Adrenal gland (tissue), 12 donors: ENCODE data around the gene LRRC61. TPM values are rescaled to one million over a fixed set of nuclear protein-coding genes. Genes with fewer than 3 reads are reported as not detected.
"Not testable (repeated sequence)": the region's sequence is repeated elsewhere in the genome, so short reads cannot be mapped to it uniquely, and the experiment has no call there.

ENCODE experiments used
- DNase-seq, 7 donors: peaks; one replicate each; pipeline ENCODE4 v3.0.0-alpha.2; 2019 to 2020
- H3K27ac ChIP-seq, 5 donors: fragments of 200-600 bp; sonication (generic) in 4 of 5; 1 replicate in 3 of 5; 2 replicates in 2 of 5; pipeline versions ENCODE4 v1.5.1 to v1.8.0; 2016 to 2020; ENCODE audit warnings: mild to moderate bottlenecking in 1 of 5
- H3K27me3 ChIP-seq: fragments of 200-600 bp; 2 replicates; pipeline ENCODE4 v1.8.0; 2021
- H3K36me3 ChIP-seq, 2 donors: fragments of 200-600 bp; replicated peaks in 1 of 2; 1 replicate in 1 of 2; 2 replicates in 1 of 2; pipeline versions ENCODE4 v1.5.1 to v1.8.0; 2018 to 2022
- H3K4me1 ChIP-seq, 2 donors: fragments of 200-600 bp; replicated peaks in 1 of 2; 1 replicate in 1 of 2; 2 replicates in 1 of 2; pipeline versions ENCODE4 v1.5.1 to v1.8.0; 2018 to 2021
- H3K4me3 ChIP-seq, 4 donors: fragments of 200-600 bp; sonication (generic) in 3 of 4; one replicate each; pipeline ENCODE4 v1.5.1; 2016 to 2018
- H3K9me3 ChIP-seq, 3 donors: fragments of 200-600 bp; sonication (generic) in 1 of 3; replicated peaks in 1 of 3; 1 replicate in 2 of 3; 2 replicates in 1 of 3; pipeline versions ENCODE4 v1.5.1 to v1.8.0; 2016 to 2021
- CTCF ChIP-seq, 6 experiments: fragments of 450-650 bp in 4 of 6; fragments of 200-600 bp in 2 of 6; sonication (generic) in 1 of 6; IDR thresholded peaks; 1 replicate in 5 of 6; 2 replicates in 1 of 6; pipeline versions ENCODE4 v1.5.1 to v1.8.0; 2016 to 2021; ENCODE audit warnings: antibody characterized with exemption in 6 of 6, mild to moderate bottlenecking in 2 of 6, moderate library complexity in 1 of 6
- POLR2A ChIP-seq, 2 donors: fragments of 450-650 bp; IDR thresholded peaks; one replicate each; pipeline ENCODE4 v1.6.1; 2017; ENCODE audit warnings: antibody characterized with exemption in 2 of 2, mild to moderate bottlenecking in 2 of 2, moderate library complexity in 1 of 2
- WGBS, 4 donors: extraction: QIAGEN DNeasy Blood & Tissue Kit in 2 of 4; methylation state at CpG; one replicate each; pipeline versions ENCODE4 v1.1.5 to v1.1.7; 2013 to 2017; 5-methylcytosine and 5-hydroxymethylcytosine counted together
- intact Hi-C, 2 donors: fragments of 100-400 bp; cut with DNase I; formaldehyde crosslinking; loops; one replicate each; pipeline versions ENCODE4 v1.14.1 to v1.15.0; 2022 to 2023
- polyA plus RNA-seq, 3 donors: library from polyadenylated mRNA; stranded (reverse); fragments of 200-250 nt in 2 of 3; fragments of 350-450 nt in 1 of 3; fragmentation: Illumina TruSeq in 1 of 3; extraction: RNeasy Lipid Tissue Mini Kit (QIAGEN cat#74804) in 1 of 3; gene quantifications; one replicate each; pipeline ENCODE4 v1.2.3, GENCODE V29; 2013 to 2014
- total RNA-seq, 9 donors: library from RNA; depleted of rRNA in 4 of 9; stranded (reverse); fragments of >200 nt in 4 of 9; fragments of 120-200 nt in 1 of 9; fragmentation: NEBNext Ultra II Directional in 1 of 9; extraction: Animal tissue kit (Norgen Biotek cat#: 25700) in 1 of 9; gene quantifications; one replicate each; pipeline versions ENCODE4 v1.1.0 to v1.2.4, GENCODE V29; 2013 to 2023
- donor health status: healthy with polysubstance abuse.
- donor health status: Bipolar disorder and iron deficiency.
- donor health status: DM: yes; HTN: yes; CAD: no.
- donor health status: DM: no; HTN: no; CAD: no.
- donor health status: DM: no; HTN: no; CAD: no.
- donor health status: DM: yes; HTN: yes; CAD: no.

The LRRC61 gene
- total and polyA plus RNA-seq, 12 donors = 8.6 to 1,435 (median 176) TPM

DNA sequence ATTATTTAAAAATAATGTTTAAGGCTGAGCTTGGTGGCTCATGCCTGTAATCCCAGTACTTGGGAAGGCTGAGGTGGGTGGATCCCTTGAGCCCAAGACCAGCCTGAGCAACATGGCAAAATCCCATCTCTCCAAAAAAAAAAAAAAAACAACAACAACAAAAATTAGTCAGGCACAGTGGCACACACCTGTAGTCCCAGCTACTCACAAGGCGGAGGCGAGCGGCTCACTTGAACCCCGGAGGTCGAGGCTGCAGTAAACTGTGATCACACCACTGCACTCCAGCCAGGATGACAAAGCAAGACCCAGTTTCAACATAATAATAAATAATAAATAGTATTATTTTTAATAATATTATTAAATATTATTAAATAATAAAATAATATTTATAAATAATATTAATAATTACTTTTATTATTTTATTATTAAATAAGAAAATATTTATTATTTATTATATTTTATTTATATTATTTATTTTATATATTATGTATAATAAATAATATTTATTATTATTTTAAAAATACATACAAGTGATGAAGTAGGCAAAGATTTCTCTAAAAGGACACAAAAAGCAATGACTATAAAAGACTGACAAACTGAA lies 8.4 kb upstream of the LRRC61 start:
- H3K4me1 ChIP-seq = peaks cover 5 to 32% of the 10 kb centered on the region in 2 donors
- no peaks in the 10 kb centered on the region for H3K9me3 ChIP-seq
- WGBS, 4 donors = 86 to 97% (median 94%) methylated on average over 5 of the region's 5 CpGs
- intact Hi-C loops = no loop called here
- no peak overlapping the region for H3K4me3 ChIP-seq
- TF ChIP-seq POLR2A (IDR thresholded peaks at IDR 0.05) (no peak), CTCF (IDR thresholded peaks at IDR 0.05) (no peak)
- H3K27me3 ChIP-seq = no peaks in the 10 kb centered on the region
- H3K27ac ChIP-seq = no peak overlapping the region
- H3K36me3 ChIP-seq = no peaks in the 10 kb centered on the region
- DNase-seq = peak in 1 of 7 donors; percentile 45

- H3K27ac ChIP-seq, H3K36me3 ChIP-seq, H3K27me3 ChIP-seq, intact Hi-C loops, H3K9me3 ChIP-seq, H3K4me3 ChIP-seq: not testable (repeated sequence)
- peaks cover 13 to 51% of the 10 kb centered on the region in 2 donors for H3K4me1 ChIP-seq
- 80 to 89% (median 89%) methylated on average over 6 of the region's 6 CpGs for WGBS, 4 donors
- peak in 1 of 7 donors; percentile 46 for DNase-seq
These were observed 6.2 kb upstream of the LRRC61 start for GRCh38 chr7:150316987-150317386.

DNA sequence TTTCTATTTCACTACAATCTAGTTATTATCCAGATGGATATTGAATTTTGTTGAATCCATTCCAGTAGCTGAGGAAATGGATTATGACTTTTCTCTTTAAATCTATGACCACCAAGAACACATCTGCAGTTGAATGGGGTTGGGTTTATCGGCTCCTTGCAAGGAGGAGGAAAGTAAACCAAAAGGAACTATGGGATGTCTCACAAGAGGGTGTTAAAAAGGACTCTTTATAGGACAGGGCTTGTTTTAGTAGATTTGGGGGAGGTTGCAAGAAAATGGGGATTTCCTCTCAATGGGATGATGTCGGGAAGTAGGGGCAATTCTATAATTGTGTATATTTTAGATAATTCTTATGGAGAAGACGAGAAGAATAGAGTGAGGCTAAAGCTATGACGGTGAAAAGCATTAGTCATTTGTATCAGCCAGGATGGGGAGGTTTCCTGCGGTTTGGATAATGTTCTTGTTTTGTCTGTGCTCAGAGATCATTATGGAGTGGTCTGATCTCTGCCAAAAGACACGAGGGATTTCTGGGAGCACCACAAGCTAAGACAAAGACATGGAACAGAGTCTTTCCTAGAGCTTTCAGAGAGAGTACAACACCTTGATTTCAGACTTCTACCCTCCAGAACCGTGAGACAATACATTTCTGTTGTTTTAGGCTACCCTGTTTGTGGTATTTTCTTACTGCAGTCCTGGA lies 5.3 kb upstream of the LRRC61 start:
- Histone ChIP-seq H3K4me1 (peaks cover 22 to 45% of the 10 kb centered on the region in 2 donors), H3K27me3 (no peaks in the 10 kb centered on the region), H3K4me3 (no peak overlapping the region), H3K36me3 (no peaks in the 10 kb centered on the region), H3K27ac (no peak overlapping the region), H3K9me3 (no peaks in the 10 kb centered on the region)
- TF ChIP-seq CTCF (IDR thresholded peaks at IDR 0.05) (no peak), POLR2A (IDR thresholded peaks at IDR 0.05) (no peak)
- 69 to 76% (median 74%) methylated on average over 7 of the region's 7 CpGs for WGBS, 4 donors
- intact Hi-C loops = no loop called here
- DNase-seq = peak in 1 of 7 donors; percentile 1

DNA sequence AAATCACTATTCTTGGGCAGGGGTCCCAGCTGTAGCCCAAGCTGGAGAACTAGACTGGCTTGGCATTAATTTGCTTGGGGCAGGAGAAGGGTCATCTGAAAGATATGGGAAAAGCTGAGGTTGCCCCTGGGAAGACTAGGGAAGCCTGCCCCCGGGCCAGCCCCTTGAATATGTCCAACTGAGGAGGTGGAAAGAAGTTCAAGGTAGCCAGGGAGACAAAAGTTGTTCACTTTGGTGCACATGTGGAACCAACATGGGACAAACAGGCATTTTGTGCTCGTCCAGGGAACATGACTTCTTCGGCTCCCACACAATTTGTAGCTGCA lies 1.4 kb upstream of the LRRC61 start:
- peaks cover 0 to 7% of the 10 kb centered on the region in 2 donors for H3K36me3 ChIP-seq
- peak overlapping the region; percentile 6 to 97 (median 90) for H3K27ac ChIP-seq
- no peak overlapping the region for H3K4me3 ChIP-seq
- no peak for DNase-seq
- H3K4me1 ChIP-seq = peaks cover 19 to 60% of the 10 kb centered on the region in 2 donors
- WGBS, 4 donors = 86 to 95% (median 91%) methylated on average over 3 of the region's 3 CpGs
- no peak for TF ChIP-seq CTCF (IDR thresholded peaks at IDR 0.05)
- TF ChIP-seq POLR2A (IDR thresholded peaks at IDR 0.05) = no peak
- no peaks in the 10 kb centered on the region for H3K27me3 ChIP-seq
- intact Hi-C loops = no loop called here
- H3K9me3 ChIP-seq = no peaks in the 10 kb centered on the region
